ENCODE results near the gene NAA35. TPM values are rescaled to one million over a fixed set of nuclear protein-coding genes. Genes with fewer than 3 reads are reported as not detected.

NAA35 gene
- total RNA-seq, 2 experiments from 2014 or later: 9.5 to 20.2 TPM

GRCh38 chr9:85899388-85899787 is 41.6 kb upstream of the NAA35 start:
- TF ChIP-seq CTCF (conservative IDR thresholded peaks at IDR 0.05; ENCODE audit: low read length) (no peak), EZH2phosphoT487 (IDR thresholded peaks at IDR 0.05; ENCODE audit: borderline replicate concordance, low read depth, low read length) (no peak)
- intact Hi-C loops (cut with micrococcal nuclease; ENCODE audit: unreplicated experiment): no loop called here
- Histone ChIP-seq H4K20me1 (ENCODE audit: insufficient read depth, low read length) (no peaks in the 10 kb centered on the region), H3K4me1 (ENCODE audit: insufficient read depth, low read length, poor library complexity, severe bottlenecking) (no peaks in the 10 kb centered on the region), H3K9me3 (ENCODE audit: low read length) (no peaks in the 10 kb centered on the region), H3K79me2 (ENCODE audit: insufficient read depth, low read depth, low read length) (no peaks in the 10 kb centered on the region), H2AFZ (ENCODE audit: low read length) (no peak overlapping the region), H3K27ac (ENCODE audit: low read depth, low read length, poor library complexity, severe bottlenecking) (no peak overlapping the region), H3K4me2 (ENCODE audit: low read length) (no peak overlapping the region), H3K9me2 (ENCODE audit: insufficient read depth, low read length) (no peaks in the 10 kb centered on the region), H3K4me3 (ENCODE audit: low read depth, low read length, poor library complexity, severe bottlenecking) (no peak overlapping the region), H3K36me3 (ENCODE audit: insufficient read depth, low read length) (no peaks in the 10 kb centered on the region)
- DNase-seq (ENCODE audit: low spot score): no peak
- BruUV-seq (replicated peaks): no TSS peak
- CTCF ChIA-PET (ENCODE audit: unreplicated experiment): no interaction called here
- POLR2A ChIA-PET: no interaction called here

- no peak overlapping the region for H3K4me3 ChIP-seq (ENCODE audit: low read depth, low read length, poor library complexity, severe bottlenecking)
- ChIA-PET POLR2A (interaction anchor here (0.7 kb wide), 1 partner anchor 311 kb away, joined by 3 read pairs; no protein-coding TSS in a partner anchor), CTCF (ENCODE audit: unreplicated experiment) (no interaction called here)
- no peak overlapping the region for H3K4me2 ChIP-seq (ENCODE audit: low read length)
- H2AFZ ChIP-seq (ENCODE audit: low read length): no peak overlapping the region
- TF ChIP-seq CTCF (conservative IDR thresholded peaks at IDR 0.05; ENCODE audit: low read length) (peak; percentile 73), EZH2phosphoT487 (IDR thresholded peaks at IDR 0.05; ENCODE audit: borderline replicate concordance, low read depth, low read length) (no peak)
- no peaks in the 10 kb centered on the region for H3K79me2 ChIP-seq (ENCODE audit: insufficient read depth, low read depth, low read length)
- intact Hi-C loops (cut with micrococcal nuclease; ENCODE audit: unreplicated experiment): no loop called here
- no peaks in the 10 kb centered on the region for H3K9me2 ChIP-seq (ENCODE audit: insufficient read depth, low read length)
- DNase-seq (ENCODE audit: low spot score): peak; percentile 5
- no peaks in the 10 kb centered on the region for H3K4me1 ChIP-seq (ENCODE audit: insufficient read depth, low read length, poor library complexity, severe bottlenecking)
- no peaks in the 10 kb centered on the region for H4K20me1 ChIP-seq (ENCODE audit: insufficient read depth, low read length)
- no TSS peak for BruUV-seq (replicated peaks)
- no peaks in the 10 kb centered on the region for H3K9me3 ChIP-seq (ENCODE audit: low read length)
- no peaks in the 10 kb centered on the region for H3K36me3 ChIP-seq (ENCODE audit: insufficient read depth, low read length)
- no peak overlapping the region for H3K27ac ChIP-seq (ENCODE audit: low read depth, low read length, poor library complexity, severe bottlenecking)
Observed at GRCh38 chr9:85900504-85901201, 40.3 kb upstream of the NAA35 start.

- H3K36me3 ChIP-seq (ENCODE audit: insufficient read depth, low read length): no peaks in the 10 kb centered on the region
- no peak overlapping the region for H3K4me2 ChIP-seq (ENCODE audit: low read length)
- no peaks in the 10 kb centered on the region for H3K79me2 ChIP-seq (ENCODE audit: insufficient read depth, low read depth, low read length)
- H3K4me1 ChIP-seq (ENCODE audit: insufficient read depth, low read length, poor library complexity, severe bottlenecking): no peaks in the 10 kb centered on the region
- POLR2A ChIA-PET: no interaction called here
- H3K9me3 ChIP-seq (ENCODE audit: low read length): no peaks in the 10 kb centered on the region
- no peak overlapping the region for H3K27ac ChIP-seq (ENCODE audit: low read depth, low read length, poor library complexity, severe bottlenecking)
- CTCF ChIA-PET (ENCODE audit: unreplicated experiment): no interaction called here
- TF ChIP-seq EZH2phosphoT487 (IDR thresholded peaks at IDR 0.05; ENCODE audit: borderline replicate concordance, low read depth, low read length) (no peak), CTCF (conservative IDR thresholded peaks at IDR 0.05; ENCODE audit: low read length) (no peak)
- DNase-seq (ENCODE audit: low spot score): no peak
- no peak overlapping the region for H3K4me3 ChIP-seq (ENCODE audit: low read depth, low read length, poor library complexity, severe bottlenecking)
- H2AFZ ChIP-seq (ENCODE audit: low read length): no peak overlapping the region
- intact Hi-C loops (cut with micrococcal nuclease; ENCODE audit: unreplicated experiment): no loop called here
- no peaks in the 10 kb centered on the region for H4K20me1 ChIP-seq (ENCODE audit: insufficient read depth, low read length)
- no peaks in the 10 kb centered on the region for H3K9me2 ChIP-seq (ENCODE audit: insufficient read depth, low read length)
- no TSS peak for BruUV-seq (replicated peaks)
Observed at GRCh38 chr9:85904975-85905374, 36.0 kb upstream of the NAA35 start.

Data from OCI-LY7 (cell line).